Measurements from ENCODE around the gene GPS2. TPM values are rescaled to one million over a fixed set of nuclear protein-coding genes. Genes with fewer than 3 reads are reported as not detected.
A peak's percentile ranks its signal among the peaks of the same experiment; 100 is the strongest.

GPS2 gene
- total and polyA plus RNA-seq, 2 experiments from 2014 or later: 83.4 to 122 TPM

- Mint-ChIP-seq H3K27me3 (ENCODE audit: insufficient read depth, low read depth, poor library complexity) (peaks cover 17% of the 10 kb centered on the region), H3K36me3 (ENCODE audit: low read depth) (no peaks in the 10 kb centered on the region; the same call in 2 of the 3 replicates), H3K4me3 (peak overlapping the region; percentile 59), H3K9me3 (no peaks in the 10 kb centered on the region; the same call in 2 of the 3 replicates), H3K27ac (peak overlapping the region; percentile 83), H3K4me1 (peaks cover 24% of the 10 kb centered on the region)
- peak overlapping the region; percentile 86 for H3K4me2 ChIP-seq
- peak overlapping the region; percentile 89 for H3K4me3 ChIP-seq
- H3F3A ChIP-seq (replicated peaks; ENCODE audit: low read depth): peaks cover 15% of the 10 kb centered on the region; the same call in 1 of the 2 replicates
- peak overlapping the region; percentile 76 for H2AFZ ChIP-seq
- H3K27me3 ChIP-seq (ENCODE audit: insufficient read depth): peaks cover 10% of the 10 kb centered on the region
- H3K4me1 ChIP-seq (ENCODE audit: insufficient read depth): peaks cover 13% of the 10 kb centered on the region; the same call in 1 of the 2 replicates
- H3K36me3 ChIP-seq (ENCODE audit: insufficient read depth): peaks cover 2% of the 10 kb centered on the region; the same call in 1 of the 2 replicates
- DNase-seq (ENCODE audit: low spot score) (peak; percentile 97), ATAC-seq (peak; percentile 77)
- peak overlapping the region; percentile 70; the same call in 1 of the 2 replicates for H3K27ac ChIP-seq (ENCODE audit: low read depth)
- H3K79me2 ChIP-seq (replicated peaks; ENCODE audit: insufficient read depth): no peaks in the 10 kb centered on the region
- peaks cover under 1% of the 10 kb centered on the region; the same call in 1 of the 2 replicates for H4K20me1 ChIP-seq (replicated peaks; ENCODE audit: insufficient read depth)
- no peak for TF ChIP-seq JUNB (IDR thresholded peaks at IDR 0.05; ENCODE audit: unreplicated experiment)
- peak; percentile 55; the same call in 1 of the 2 replicates for TF ChIP-seq CREB1 (CRISPR knock-in tag; IDR thresholded peaks at IDR 0.05; ENCODE audit: low read depth)
- no peak for TF ChIP-seq STAT1 (IDR thresholded peaks at IDR 0.05; ENCODE audit: unreplicated experiment)
- TF ChIP-seq, protein P1, sequence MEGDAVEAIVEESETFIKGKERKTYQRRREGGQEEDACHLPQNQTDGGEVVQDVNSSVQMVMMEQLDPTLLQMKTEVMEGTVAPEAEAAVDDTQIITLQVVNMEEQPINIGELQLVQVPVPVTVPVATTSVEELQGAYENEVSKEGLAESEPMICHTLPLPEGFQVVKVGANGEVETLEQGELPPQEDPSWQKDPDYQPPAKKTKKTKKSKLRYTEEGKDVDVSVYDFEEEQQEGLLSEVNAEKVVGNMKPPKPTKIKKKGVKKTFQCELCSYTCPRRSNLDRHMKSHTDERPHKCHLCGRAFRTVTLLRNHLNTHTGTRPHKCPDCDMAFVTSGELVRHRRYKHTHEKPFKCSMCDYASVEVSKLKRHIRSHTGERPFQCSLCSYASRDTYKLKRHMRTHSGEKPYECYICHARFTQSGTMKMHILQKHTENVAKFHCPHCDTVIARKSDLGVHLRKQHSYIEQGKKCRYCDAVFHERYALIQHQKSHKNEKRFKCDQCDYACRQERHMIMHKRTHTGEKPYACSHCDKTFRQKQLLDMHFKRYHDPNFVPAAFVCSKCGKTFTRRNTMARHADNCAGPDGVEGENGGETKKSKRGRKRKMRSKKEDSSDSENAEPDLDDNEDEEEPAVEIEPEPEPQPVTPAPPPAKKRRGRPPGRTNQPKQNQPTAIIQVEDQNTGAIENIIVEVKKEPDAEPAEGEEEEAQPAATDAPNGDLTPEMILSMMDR (conservative IDR thresholded peaks at IDR 0.05; ENCODE audit: low read depth in 2 of 2): peak; percentile 73 to 94
- H3K9me2 ChIP-seq (ENCODE audit: insufficient read depth): no peaks in the 10 kb centered on the region
Measured at GRCh38 chr17:7280519-7281073, 34.6 kb downstream of the GPS2 start.

DNA sequence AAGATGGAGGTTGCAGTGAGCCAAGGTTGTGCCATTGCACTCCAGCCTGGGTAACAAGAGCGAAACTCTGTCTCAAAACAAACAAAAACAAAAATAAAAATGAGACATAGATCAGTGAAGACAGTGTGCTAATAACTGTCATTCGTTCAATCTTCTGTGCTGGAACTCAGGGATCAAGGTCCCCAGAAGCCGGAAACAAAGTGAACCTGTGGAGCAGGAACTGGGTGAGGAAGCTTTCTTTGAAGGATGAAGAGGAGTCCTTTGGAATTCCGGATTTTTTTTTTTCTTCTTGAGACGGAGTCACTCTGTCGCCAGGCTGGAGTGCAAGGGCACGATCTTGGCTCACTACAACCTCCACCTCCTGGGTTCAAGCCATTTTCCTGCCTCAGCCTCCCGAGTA lies 35.7 kb downstream of the GPS2 start:
- Histone ChIP-seq H3K9me2 (ENCODE audit: insufficient read depth) (no peaks in the 10 kb centered on the region), H3K27me3 (ENCODE audit: insufficient read depth) (peaks cover 10% of the 10 kb centered on the region), H4K20me1 (replicated peaks; ENCODE audit: insufficient read depth) (no peaks in the 10 kb centered on the region; the same call in 1 of the 2 replicates), H2AFZ (peak overlapping the region; percentile 8), H3K4me3 (no peak overlapping the region), H3K4me1 (ENCODE audit: insufficient read depth) (peaks cover 13% of the 10 kb centered on the region; the same call in 1 of the 2 replicates), H3F3A (replicated peaks; ENCODE audit: low read depth) (peaks cover 15% of the 10 kb centered on the region; the same call in 1 of the 2 replicates), H3K36me3 (ENCODE audit: insufficient read depth) (no peaks in the 10 kb centered on the region), H3K4me2 (peak overlapping the region; percentile 76; the same call in 1 of the 2 replicates), H3K79me2 (replicated peaks; ENCODE audit: insufficient read depth) (no peaks in the 10 kb centered on the region), H3K27ac (ENCODE audit: low read depth) (no peak overlapping the region)
- Mint-ChIP-seq H3K27ac (no peak overlapping the region), H3K9me3 (no peaks in the 10 kb centered on the region; the same call in 2 of the 3 replicates), H3K4me1 (peaks cover 24% of the 10 kb centered on the region), H3K27me3 (ENCODE audit: insufficient read depth, low read depth, poor library complexity) (peaks cover 15% of the 10 kb centered on the region), H3K36me3 (ENCODE audit: low read depth) (no peaks in the 10 kb centered on the region; the same call in 2 of the 3 replicates), H3K4me3 (peak overlapping the region; percentile 26; the same call in 1 of the 3 replicates)
- ATAC-seq: no peak
- no peak for DNase-seq (ENCODE audit: low spot score)
- TF ChIP-seq STAT1 (IDR thresholded peaks at IDR 0.05; ENCODE audit: unreplicated experiment): no peak
- TF ChIP-seq CREB1 (CRISPR knock-in tag; IDR thresholded peaks at IDR 0.05; ENCODE audit: low read depth): no peak
- TF ChIP-seq ZNF114 (CRISPR knock-in tag; IDR thresholded peaks at IDR 0.05): no peak
- no peak for TF ChIP-seq POLR2AphosphoS5 (IDR thresholded peaks at IDR 0.05; ENCODE audit: low read depth)
- TF ChIP-seq ZNF462 (CRISPR knock-in tag; IDR thresholded peaks at IDR 0.05): no peak
- TF ChIP-seq NANOG (IDR thresholded peaks at IDR 0.05; ENCODE audit: borderline replicate concordance): no peak
- no peak for TF ChIP-seq REST (IDR thresholded peaks at IDR 0.05; ENCODE audit: unreplicated experiment)
